H1 (cell line): ENCODE results near the gene NDRG2. TPM values are rescaled to one million over a fixed set of nuclear protein-coding genes. Genes with fewer than 3 reads are reported as not detected.

Experiments
- SP1 ChIP-seq: IDR thresholded peaks from 2 replicates; pipeline ENCODE4 v1.6.1; 2011; ENCODE audit warnings: low read depth, low read length
- USF2 ChIP-seq: IDR thresholded peaks from 2 replicates; pipeline ENCODE4 v1.6.1; 2011; ENCODE audit warnings: low read length, improper control_type of control experiment
- polyA plus RNA-seq, 7 experiments: library from polyadenylated mRNA; depleted of rRNA in 3 of 7; stranded (reverse) in 5 of 7; unstranded in 2 of 7; fragments of >200 nt in 5 of 7; fragments of 200-250 nt in 2 of 7; gene quantifications; 1 replicate in 5 of 7; 2 replicates in 1 of 7; 4 replicates in 1 of 7; pipeline versions ENCODE4 v1.2.1 to v1.2.3, GENCODE V29; 2011 to 2013; ENCODE audit warnings: missing spikeins in 2 of 7, mixed read lengths in 2 of 7
- total RNA-seq: library from RNA; stranded (reverse); fragmentation: NEBNext Ultra II Directional; extraction: Animal tissue kit (Norgen Biotek cat#: 25700); gene quantifications from 2 replicates; pipeline ENCODE4 v1.2.1, GENCODE V29; 2021

Gene NDRG2
- total and polyA plus RNA-seq, 2 of the 8 experiments (the other 6 are each of a cell fraction or from before 2014, with no cell fraction given) = 29.9 to 48.6 TPM

GRCh38 chr14:20997115-20997514 is 27.7 kb downstream of the NDRG2 start (continued):
- TF ChIP-seq USF2 = no peak
- no peak for TF ChIP-seq SP1
